Breast epithelium (tissue), 3 donors: Measurements from ENCODE around the gene TMX3.

Experiments
- CTCF ChIP-seq, 3 donors: fragments of 450-650 bp; IDR thresholded peaks; one replicate each; pipeline ENCODE4 v1.5.1; 2016 to 2017; ENCODE audit warnings: antibody characterized with exemption in 3 of 3, mild to moderate bottlenecking in 3 of 3, moderate library complexity in 3 of 3
- POLR2A ChIP-seq: fragments of 450-650 bp; IDR thresholded peaks from one replicate; pipeline ENCODE4 v1.6.1; 2016; ENCODE audit warnings: antibody characterized with exemption, mild to moderate bottlenecking, moderate library complexity
- POLR2AphosphoS5 ChIP-seq, 3 donors: sonication (generic); formaldehyde crosslinking; IDR thresholded peaks; one replicate each; pipeline ENCODE4 v1.6.1; 2017; ENCODE audit warnings: antibody characterized with exemption in 3 of 3

- no peak for TF ChIP-seq CTCF (IDR thresholded peaks at IDR 0.05)
- no peak for TF ChIP-seq POLR2AphosphoS5 (IDR thresholded peaks at IDR 0.05)
- TF ChIP-seq POLR2A: no peak
Measured at GRCh38 chr18:68693091-68693815, 21.7 kb downstream of the TMX3 start.
